ENCODE data around the gene KLHL29. TPM values are rescaled to one million over a fixed set of nuclear protein-coding genes. Genes with fewer than 3 reads are reported as not detected.

The KLHL29 gene
- polyA plus RNA-seq, 1 donor from 2014 or later: 42.4 TPM

- no peaks in the 10 kb centered on the region for H3K27me3 ChIP-seq (ENCODE audit: insufficient read depth, low read depth, low read length)
- no peak overlapping the region for H2AFZ ChIP-seq (ENCODE audit: low read depth, low read length)
- H4K20me1 ChIP-seq (ENCODE audit: insufficient read depth): no peaks in the 10 kb centered on the region
- TF ChIP-seq POLR2AphosphoS5 (IDR thresholded peaks at IDR 0.05) (no peak), EZH2 (IDR thresholded peaks at IDR 0.05; ENCODE audit: borderline replicate concordance, insufficient read depth, low read length, poor library complexity, severe bottlenecking) (no peak), CTCF (IDR thresholded peaks at IDR 0.05; ENCODE audit: poor library complexity, severe bottlenecking) (no peak), TAF1 (IDR thresholded peaks at IDR 0.05; ENCODE audit: low read depth) (no peak), MXI1 (conservative IDR thresholded peaks at IDR 0.05; ENCODE audit: poor library complexity, severe bottlenecking) (no peak), SMC3 (conservative IDR thresholded peaks at IDR 0.05; ENCODE audit: poor library complexity) (no peak), RAD21 (conservative IDR thresholded peaks at IDR 0.05) (no peak), REST (IDR thresholded peaks at IDR 0.05; ENCODE audit: borderline replicate concordance) (no peak), EP300 (conservative IDR thresholded peaks at IDR 0.05; ENCODE audit: poor library complexity, severe bottlenecking) (no peak)
- no peak overlapping the region for H3K27ac ChIP-seq (ENCODE audit: low read length)
- H3K4me3 ChIP-seq (ENCODE audit: low read length): no peak overlapping the region
- no peaks in the 10 kb centered on the region for H3K9me3 ChIP-seq (ENCODE audit: low read length)
- no peaks in the 10 kb centered on the region for H3F3A ChIP-seq (ENCODE audit: insufficient read depth, low read length, poor library complexity, severe bottlenecking)
- no peak overlapping the region for H3K4me2 ChIP-seq (ENCODE audit: low read length)
- H3K36me3 ChIP-seq (ENCODE audit: insufficient read depth, low read length): no peaks in the 10 kb centered on the region
- no peak overlapping the region for H3K9ac ChIP-seq (ENCODE audit: low read length)
- no peaks in the 10 kb centered on the region for H3K79me2 ChIP-seq (replicated peaks; ENCODE audit: insufficient read depth, low read length)
- no peaks in the 10 kb centered on the region for H3K9me2 ChIP-seq (ENCODE audit: insufficient read depth, low read length)
Measured at GRCh38 chr2:23713351-23713750, 328.4 kb downstream of the KLHL29 start.

- TF ChIP-seq REST (IDR thresholded peaks at IDR 0.05; ENCODE audit: borderline replicate concordance) (no peak), EP300 (conservative IDR thresholded peaks at IDR 0.05; ENCODE audit: poor library complexity, severe bottlenecking) (no peak), POLR2AphosphoS5 (IDR thresholded peaks at IDR 0.05) (no peak), SMC3 (conservative IDR thresholded peaks at IDR 0.05; ENCODE audit: poor library complexity) (no peak), EZH2 (IDR thresholded peaks at IDR 0.05; ENCODE audit: borderline replicate concordance, insufficient read depth, low read length, poor library complexity, severe bottlenecking) (no peak), RAD21 (conservative IDR thresholded peaks at IDR 0.05) (no peak), CTCF (IDR thresholded peaks at IDR 0.05; ENCODE audit: poor library complexity, severe bottlenecking) (no peak), MXI1 (conservative IDR thresholded peaks at IDR 0.05; ENCODE audit: poor library complexity, severe bottlenecking) (no peak), TAF1 (IDR thresholded peaks at IDR 0.05; ENCODE audit: low read depth) (no peak)
- Histone ChIP-seq H3K9me3 (ENCODE audit: low read length) (no peaks in the 10 kb centered on the region), H3K79me2 (replicated peaks; ENCODE audit: insufficient read depth, low read length) (no peaks in the 10 kb centered on the region), H3K27ac (ENCODE audit: low read length) (no peak overlapping the region), H4K20me1 (ENCODE audit: insufficient read depth) (no peaks in the 10 kb centered on the region), H3K4me2 (ENCODE audit: low read length) (no peak overlapping the region), H3K4me3 (ENCODE audit: low read length) (no peak overlapping the region), H3K9me2 (ENCODE audit: insufficient read depth, low read length) (no peaks in the 10 kb centered on the region), H3K36me3 (ENCODE audit: insufficient read depth, low read length) (peaks cover 5% of the 10 kb centered on the region), H3F3A (ENCODE audit: insufficient read depth, low read length, poor library complexity, severe bottlenecking) (no peaks in the 10 kb centered on the region), H3K27me3 (ENCODE audit: insufficient read depth, low read depth, low read length) (no peaks in the 10 kb centered on the region), H3K9ac (ENCODE audit: low read length) (no peak overlapping the region), H2AFZ (ENCODE audit: low read depth, low read length) (no peak overlapping the region)
Measured at GRCh38 chr2:23718931-23719700, 334.1 kb downstream of the KLHL29 start.
